Left lobe of liver (tissue), 2 donors: Measurements from ENCODE around the gene ZDHHC5. TPM values are rescaled to one million over a fixed set of nuclear protein-coding genes. Genes with fewer than 3 reads are reported as not detected.
"Not testable (repeated sequence)": the region's sequence is repeated elsewhere in the genome, so short reads cannot be mapped to it uniquely, and the experiment has no call there.

Source experiments
- ATAC-seq: fragments of 200-7000 bp; cut with Tn5 transposase; one replicate; pipeline ENCODE4 v1.9.1; 2020; ENCODE audit warnings: mild to moderate bottlenecking, moderate library complexity
- DNase-seq: peaks from one replicate; pipeline ENCODE4 v3.0.0-alpha.2; 2020; ENCODE audit warnings: low spot score
- total RNA-seq: library from RNA; stranded (reverse); gene quantifications from one replicate; pipeline ENCODE4 v1.2.1, GENCODE V29; 2021
- donor health status: DM: no; HTN: no; CAD: no; lungs with moderate emphysema.
- donor health status: DM: no; HTN: yes; CAD: no.

The ZDHHC5 gene
- total RNA-seq, 1 donor from 2014 or later: 26.3 TPM

GRCh38 chr11:57716726-57717125, 48.8 kb downstream of the ZDHHC5 start:
- DNase-seq, ATAC-seq: not testable (repeated sequence)

GRCh38 chr11:57727185-57727584, 59.3 kb downstream of the ZDHHC5 start:
- no peak for DNase-seq
- no peak for ATAC-seq

GRCh38 chr11:57728829-57729228, 60.9 kb downstream of the ZDHHC5 start:
- no peak for ATAC-seq
- DNase-seq: no peak

GRCh38 chr11:57729479-57729878, 61.6 kb downstream of the ZDHHC5 start:
- ATAC-seq (no peak), DNase-seq (no peak)

DNA sequence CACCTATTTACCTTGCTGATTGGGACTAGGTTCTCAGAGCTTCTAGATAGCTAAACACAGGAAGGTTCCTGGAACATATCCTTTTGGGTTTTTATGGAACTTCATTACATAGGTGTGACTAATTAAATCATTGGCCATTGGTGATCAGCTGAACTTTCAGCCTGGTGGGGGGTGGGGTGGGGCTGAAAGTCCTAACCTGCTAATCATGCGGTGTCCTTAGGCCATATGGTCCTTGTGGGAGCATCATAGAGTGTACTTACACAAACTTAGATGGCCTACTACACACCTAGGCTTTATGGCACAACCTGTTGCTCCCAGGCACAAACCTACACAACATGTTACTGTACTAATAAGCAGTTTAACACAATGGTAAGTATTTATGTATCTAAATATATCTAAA, 64.7 kb downstream of the ZDHHC5 start:
- ATAC-seq (no peak), DNase-seq (no peak)

GRCh38 chr11:57735619-57736298, 67.8 kb downstream of the ZDHHC5 start:
- ATAC-seq: no peak

DNA sequence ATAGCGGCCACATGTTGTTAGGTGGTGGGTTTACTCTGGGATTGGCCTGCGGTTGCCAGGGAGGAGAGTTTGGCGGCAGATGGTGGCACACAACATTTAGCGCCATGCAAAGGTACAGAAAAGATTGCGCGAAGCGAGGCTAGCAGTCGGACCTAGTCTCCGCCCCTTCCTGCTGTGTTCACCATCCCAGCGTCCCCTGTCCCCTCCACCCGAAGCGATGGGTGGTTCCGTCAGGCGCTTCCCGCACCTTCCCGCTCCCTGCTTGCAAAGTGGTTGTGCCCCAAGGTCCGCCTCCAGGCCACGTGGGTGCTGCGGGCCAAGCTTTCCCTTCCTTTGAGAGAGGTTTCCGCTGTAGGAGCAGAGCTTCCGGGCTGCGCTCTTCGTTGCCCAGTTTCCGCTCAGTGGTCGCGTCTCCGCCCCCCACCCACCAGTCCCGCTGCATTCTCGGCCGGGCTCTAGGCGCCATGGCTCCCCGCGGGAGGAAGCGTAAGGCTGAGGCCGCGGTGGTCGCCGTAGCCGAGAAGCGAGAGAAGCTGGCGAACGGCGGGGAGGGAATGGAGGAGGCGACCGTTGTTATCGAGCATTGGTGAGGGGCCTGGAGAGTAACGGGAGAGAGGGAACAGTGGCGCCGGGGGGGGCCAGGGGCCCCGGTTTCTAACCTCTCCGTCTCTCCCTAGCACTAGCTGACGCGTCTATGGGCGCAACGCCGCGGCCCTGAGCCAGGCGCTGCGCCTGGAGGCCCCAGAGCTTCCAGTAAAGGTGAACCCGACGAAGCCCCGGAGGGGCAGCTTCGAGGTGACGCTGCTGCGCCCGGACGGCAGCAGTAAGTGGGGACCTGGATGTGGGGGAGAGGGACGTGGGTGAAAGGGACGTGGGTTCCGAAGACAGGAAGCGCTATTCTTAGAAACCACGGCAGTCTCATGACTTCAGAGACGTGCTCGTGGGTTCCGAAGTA, 73.5 kb downstream of the ZDHHC5 start, which contains the start of gene SELENOH:
Gene SELENOH, plus strand, starts transcription at position 360 of the 955 bp plus-strand sequence. Its CDS starts 105 bp downstream, at position 465.
- peak; percentile 97 for DNase-seq

More at GRCh38 chr11:57735619-57736298, 67.8 kb downstream of the ZDHHC5 start:
- DNase-seq: no peak

GRCh38 chr11:57742087-57742452, 74.2 kb downstream of the ZDHHC5 start:
- no peak for ATAC-seq
- no peak for DNase-seq

More for the DNA sequence above, 73.5 kb downstream of the ZDHHC5 start, which contains the start of gene SELENOH:
- peak; percentile 99 for ATAC-seq

- no peak for ATAC-seq
These were observed 76.4 kb downstream of the ZDHHC5 start for GRCh38 chr11:57744357-57744756.

GRCh38 chr11:57745206-57745605, 77.3 kb downstream of the ZDHHC5 start:
- ATAC-seq (no peak), DNase-seq (no peak)

More at GRCh38 chr11:57744357-57744756, 76.4 kb downstream of the ZDHHC5 start:
- DNase-seq: no peak

- ATAC-seq: no peak
- no peak for DNase-seq
These were observed 79.0 kb downstream of the ZDHHC5 start for GRCh38 chr11:57746920-57747319.

Other genes starting within 250 kb of the ZDHHC5 start
- 127 TPM for gene SLC43A3, start 241.0 kb upstream of the ZDHHC5 start, total RNA-seq
- gene RTN4RL2, start 207.6 kb upstream of the ZDHHC5 start, total RNA-seq: 22.0 TPM
- 115 TPM for gene SLC43A1, start 152.4 kb upstream of the ZDHHC5 start, total RNA-seq
- gene TIMM10, start 137.4 kb upstream of the ZDHHC5 start, total RNA-seq: 39.3 TPM
- not detected for gene SMTNL1, start 130.5 kb upstream of the ZDHHC5 start, total RNA-seq
- gene UBE2L6, start 100.4 kb upstream of the ZDHHC5 start, total RNA-seq: 53.0 TPM
- gene SERPING1, start 70.4 kb upstream of the ZDHHC5 start, total RNA-seq: 1,854 TPM
- 0.33 TPM for gene YPEL4, start 18.2 kb upstream of the ZDHHC5 start, total RNA-seq
- gene CLP1, start 10.4 kb upstream of the ZDHHC5 start, total RNA-seq: 6.1 TPM
- 6.1 TPM for gene MED19, start 44.1 kb downstream of the ZDHHC5 start, total RNA-seq
- gene TMX2, start 44.5 kb downstream of the ZDHHC5 start, total RNA-seq: 43.0 TPM
- gene SELENOH, start 73.4 kb downstream of the ZDHHC5 start, total RNA-seq: 67.9 TPM
- gene BTBD18, start 83.7 kb downstream of the ZDHHC5 start, total RNA-seq: not detected
- 98.1 TPM for gene CTNND1, start 93.7 kb downstream of the ZDHHC5 start, total RNA-seq